Measurements from ENCODE around the gene WNT9A. TPM values are rescaled to one million over a fixed set of nuclear protein-coding genes. Genes with fewer than 3 reads are reported as not detected.

WNT9A gene
- total and polyA plus RNA-seq, 4 donors = 0.03 to 0.08 TPM; not detected in 2

GRCh38 chr1:227907439-227908015 is 40.2 kb downstream of the WNT9A start:
- Histone ChIP-seq H3K9ac (ENCODE audit: low read depth in 1 of 2, low read length in 2 of 2) (no peak overlapping the region), H3K27me3 (ENCODE audit: control insufficient read depth in 4 of 4, insufficient read depth in 4 of 4, low read length in 3 of 4) (no peaks in the 10 kb centered on the region), H3K9me3 (ENCODE audit: control insufficient read depth in 4 of 4, low read length in 3 of 4) (no peaks in the 10 kb centered on the region), H3K4me3 (ENCODE audit: low read depth in 1 of 3, low read length in 3 of 3) (no peak overlapping the region), H3K4me1 (ENCODE audit: control insufficient read depth in 4 of 4, insufficient read depth in 4 of 4, low read length in 3 of 4) (no peaks in the 10 kb centered on the region), H3K36me3 (ENCODE audit: control insufficient read depth in 4 of 4, insufficient read depth in 3 of 4, low read depth in 1 of 4, low read length in 3 of 4) (no peaks in the 10 kb centered on the region), H3K27ac (ENCODE audit: low read depth in 1 of 2, low read length in 2 of 2) (no peak overlapping the region)
- 76% methylated on average over 13 of the region's 13 CpGs for WGBS
- DNase-seq (ENCODE audit: low spot score) = no peak
- TF ChIP-seq, protein P1, sequence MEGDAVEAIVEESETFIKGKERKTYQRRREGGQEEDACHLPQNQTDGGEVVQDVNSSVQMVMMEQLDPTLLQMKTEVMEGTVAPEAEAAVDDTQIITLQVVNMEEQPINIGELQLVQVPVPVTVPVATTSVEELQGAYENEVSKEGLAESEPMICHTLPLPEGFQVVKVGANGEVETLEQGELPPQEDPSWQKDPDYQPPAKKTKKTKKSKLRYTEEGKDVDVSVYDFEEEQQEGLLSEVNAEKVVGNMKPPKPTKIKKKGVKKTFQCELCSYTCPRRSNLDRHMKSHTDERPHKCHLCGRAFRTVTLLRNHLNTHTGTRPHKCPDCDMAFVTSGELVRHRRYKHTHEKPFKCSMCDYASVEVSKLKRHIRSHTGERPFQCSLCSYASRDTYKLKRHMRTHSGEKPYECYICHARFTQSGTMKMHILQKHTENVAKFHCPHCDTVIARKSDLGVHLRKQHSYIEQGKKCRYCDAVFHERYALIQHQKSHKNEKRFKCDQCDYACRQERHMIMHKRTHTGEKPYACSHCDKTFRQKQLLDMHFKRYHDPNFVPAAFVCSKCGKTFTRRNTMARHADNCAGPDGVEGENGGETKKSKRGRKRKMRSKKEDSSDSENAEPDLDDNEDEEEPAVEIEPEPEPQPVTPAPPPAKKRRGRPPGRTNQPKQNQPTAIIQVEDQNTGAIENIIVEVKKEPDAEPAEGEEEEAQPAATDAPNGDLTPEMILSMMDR (IDR thresholded peaks at IDR 0.05; ENCODE audit: low read depth, low read length, missing input control) = no peak
- no peak for TF ChIP-seq ZBTB33 (IDR thresholded peaks at IDR 0.05)
- TF ChIP-seq TAF1 (conservative IDR thresholded peaks at IDR 0.05) = no peak
- TF ChIP-seq, protein P2, sequence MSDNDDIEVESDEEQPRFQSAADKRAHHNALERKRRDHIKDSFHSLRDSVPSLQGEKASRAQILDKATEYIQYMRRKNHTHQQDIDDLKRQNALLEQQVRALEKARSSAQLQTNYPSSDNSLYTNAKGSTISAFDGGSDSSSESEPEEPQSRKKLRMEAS (IDR thresholded peaks at IDR 0.05) = no peak
- no peak for TF ChIP-seq HNF4A (conservative IDR thresholded peaks at IDR 0.05)
- no peak for TF ChIP-seq EGR1 (IDR thresholded peaks at IDR 0.05; ENCODE audit: low read depth in 2 of 2)
- TF ChIP-seq YY1 (IDR thresholded peaks at IDR 0.05) = no peak
- no peak for TF ChIP-seq RAD21 (IDR thresholded peaks at IDR 0.05)
- no peak for TF ChIP-seq ATF3 (IDR thresholded peaks at IDR 0.05)
- no peak for TF ChIP-seq JUND (IDR thresholded peaks at IDR 0.05)

- H3K4me3 ChIP-seq (ENCODE audit: low read depth in 1 of 3, low read length in 3 of 3) = no peak overlapping the region
- H3K9ac ChIP-seq (ENCODE audit: low read depth in 1 of 2, low read length in 2 of 2) = no peak overlapping the region
- TF ChIP-seq NR2F2 (IDR thresholded peaks at IDR 0.05) = no peak
- TF ChIP-seq, protein P2 (IDR thresholded peaks at IDR 0.05) = no peak
- TF ChIP-seq ATF3 (IDR thresholded peaks at IDR 0.05) = no peak
- H3K36me3 ChIP-seq (ENCODE audit: control insufficient read depth in 4 of 4, insufficient read depth in 3 of 4, low read depth in 1 of 4, low read length in 3 of 4) = no peaks in the 10 kb centered on the region
- WGBS = 89% methylated on average over 1 of the region's 1 CpG
- no peaks in the 10 kb centered on the region for H3K4me1 ChIP-seq (ENCODE audit: control insufficient read depth in 4 of 4, insufficient read depth in 4 of 4, low read length in 3 of 4)
- no peak overlapping the region for H3K27ac ChIP-seq (ENCODE audit: low read depth in 1 of 2, low read length in 2 of 2)
- no peaks in the 10 kb centered on the region for H3K9me3 ChIP-seq (ENCODE audit: control insufficient read depth in 4 of 4, low read length in 3 of 4)
- no peak for DNase-seq (ENCODE audit: low spot score)
- no peaks in the 10 kb centered on the region for H3K27me3 ChIP-seq (ENCODE audit: control insufficient read depth in 4 of 4, insufficient read depth in 4 of 4, low read length in 3 of 4)
These were observed 41.1 kb downstream of the WNT9A start for GRCh38 chr1:227906550-227907071.
